A673 (cell line): Measurements from ENCODE around the gene ADTRP. TPM values are rescaled to one million over a fixed set of nuclear protein-coding genes. Genes with fewer than 3 reads are reported as not detected.
"Not testable (repeated sequence)": the region's sequence is repeated elsewhere in the genome, so short reads cannot be mapped to it uniquely, and the experiment has no call there.

Experiments
- BruUV-seq: library from RNA; stranded (reverse); fragments of 400-500 nt; replicated peaks from 2 replicates; lab custom pipeline; 2021; lab: Mats Ljungman, UMichigan
- CTCF ChIA-PET: fragments of 300-600 bp; sonication (Branson Sonifier 250); formaldehyde crosslinking; loops from one replicate; lab custom pipeline; 2022; ENCODE audit warnings: antibody characterized with exemption; lab: Charles Lee
- POLR2A ChIA-PET: fragments of 300-600 bp; sonication (Branson Sonifier 250); formaldehyde crosslinking; loops from one replicate; lab custom pipeline; 2022; ENCODE audit warnings: antibody characterized with exemption; ENCODE audit not compliant: low non-redundant PET; lab: Charles Lee
- DNase-seq: peaks from one replicate; pipeline ENCODE4 v3.0.0-alpha.2; 2015; ENCODE audit warnings: low spot score
- H3K27ac ChIP-seq: fragments of 200-600 bp; sonication (generic); 2 replicates; pipeline ENCODE4 v1.5.1; 2016; ENCODE audit warnings: mixed run types, low read depth, mild to moderate bottlenecking, mixed read lengths, antibody characterized with exemption, low read length; ENCODE audit not compliant: poor library complexity, severe bottlenecking
- H3K27me3 ChIP-seq: fragments of 200-600 bp; sonication (generic); replicated peaks from 2 replicates; pipeline ENCODE4 v1.6.1; 2017; ENCODE audit warnings: mixed run types, low read depth, mild to moderate bottlenecking, mixed read lengths, antibody characterized with exemption, low read length; ENCODE audit not compliant: insufficient read depth, poor library complexity
- H3K36me3 ChIP-seq: fragments of 200-600 bp; sonication (generic); 2 replicates; pipeline ENCODE4 v1.6.1; 2016; ENCODE audit warnings: mixed run types, mild to moderate bottlenecking, mixed read lengths, antibody characterized with exemption, low read length; ENCODE audit not compliant: insufficient read depth, poor library complexity, severe bottlenecking
- H3K4me1 ChIP-seq: fragments of 200-600 bp; sonication (generic); 2 replicates; pipeline ENCODE4 v1.6.1; 2017; ENCODE audit warnings: mixed run types, mild to moderate bottlenecking, mixed read lengths, antibody characterized with exemption, low read length; ENCODE audit not compliant: insufficient read depth, poor library complexity, severe bottlenecking
- H3K4me3 ChIP-seq: fragments of 200-600 bp; sonication (generic); 2 replicates; pipeline ENCODE4 v1.5.1; 2016; ENCODE audit warnings: low read depth, mixed run types, mild to moderate bottlenecking, mixed read lengths, low read length; ENCODE audit not compliant: poor library complexity, severe bottlenecking
- H3K9me3 ChIP-seq: fragments of 200-600 bp; sonication (generic); 2 replicates; pipeline ENCODE4 v1.6.1; 2016; ENCODE audit warnings: mixed run types, low read depth, mild to moderate bottlenecking, mixed read lengths, antibody characterized with exemption, low read length; ENCODE audit not compliant: poor library complexity, severe bottlenecking
- EZH2 ChIP-seq: fragments of 200-600 bp; sonication (generic); IDR thresholded peaks from 2 replicates; pipeline ENCODE4 v1.6.1; 2017; ENCODE audit warnings: borderline replicate concordance, low read depth, mild to moderate bottlenecking, mixed read lengths, antibody characterized with exemption, low read length; ENCODE audit not compliant: poor library complexity, severe bottlenecking
- intact Hi-C: fragments of 100-400 bp; cut with micrococcal nuclease; formaldehyde crosslinking; loops from one replicate; pipeline ENCODE4 v1.10.0; 2022; ENCODE audit not compliant: unreplicated experiment
- total RNA-seq: library from RNA; stranded (reverse); gene quantifications from 2 replicates; pipeline ENCODE4 v1.2.3, GENCODE V29; 2021
- TF ChIP-seq, protein P1 (sequence below): fragments of 300-800, 200-600 bp; sonication (generic); conservative IDR thresholded peaks from 2 replicates; pipeline ENCODE4 v1.5.1; 2017; ENCODE audit warnings: low read depth, mild to moderate bottlenecking, antibody characterized with exemption, low read length, moderate library complexity, mixed read lengths

The ADTRP gene
- total RNA-seq, 1 experiment from 2014 or later, result not detected

DNA sequence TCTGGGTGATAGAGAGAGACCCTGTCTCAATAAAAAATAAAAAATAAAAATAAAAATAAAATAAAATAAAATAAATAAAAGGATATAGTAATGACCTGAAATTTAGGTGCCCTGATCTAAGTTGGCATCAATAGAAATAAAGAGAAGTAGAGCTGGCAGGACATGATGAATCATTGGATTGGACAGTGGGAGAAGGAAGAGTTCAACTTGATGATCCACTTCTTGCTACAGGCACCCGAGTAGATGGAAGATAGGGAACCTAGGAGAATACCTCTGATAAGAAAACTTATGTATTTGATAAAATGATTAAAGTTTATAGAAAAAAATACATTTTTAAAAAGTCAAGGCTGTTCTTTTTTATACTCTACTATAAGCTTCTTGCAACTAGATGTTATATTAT is 79.0 kb downstream of the ADTRP start:
- no peak overlapping the region for H3K4me3 ChIP-seq
- TF ChIP-seq, protein P1, sequence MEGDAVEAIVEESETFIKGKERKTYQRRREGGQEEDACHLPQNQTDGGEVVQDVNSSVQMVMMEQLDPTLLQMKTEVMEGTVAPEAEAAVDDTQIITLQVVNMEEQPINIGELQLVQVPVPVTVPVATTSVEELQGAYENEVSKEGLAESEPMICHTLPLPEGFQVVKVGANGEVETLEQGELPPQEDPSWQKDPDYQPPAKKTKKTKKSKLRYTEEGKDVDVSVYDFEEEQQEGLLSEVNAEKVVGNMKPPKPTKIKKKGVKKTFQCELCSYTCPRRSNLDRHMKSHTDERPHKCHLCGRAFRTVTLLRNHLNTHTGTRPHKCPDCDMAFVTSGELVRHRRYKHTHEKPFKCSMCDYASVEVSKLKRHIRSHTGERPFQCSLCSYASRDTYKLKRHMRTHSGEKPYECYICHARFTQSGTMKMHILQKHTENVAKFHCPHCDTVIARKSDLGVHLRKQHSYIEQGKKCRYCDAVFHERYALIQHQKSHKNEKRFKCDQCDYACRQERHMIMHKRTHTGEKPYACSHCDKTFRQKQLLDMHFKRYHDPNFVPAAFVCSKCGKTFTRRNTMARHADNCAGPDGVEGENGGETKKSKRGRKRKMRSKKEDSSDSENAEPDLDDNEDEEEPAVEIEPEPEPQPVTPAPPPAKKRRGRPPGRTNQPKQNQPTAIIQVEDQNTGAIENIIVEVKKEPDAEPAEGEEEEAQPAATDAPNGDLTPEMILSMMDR, result no peak
- TF ChIP-seq EZH2, result no peak
- H3K9me3 ChIP-seq, result no peaks in the 10 kb centered on the region
- H3K27ac ChIP-seq, result no peak overlapping the region
- intact Hi-C loops, result no loop called here
- BruUV-seq, result no TSS peak
- no peaks in the 10 kb centered on the region for H3K4me1 ChIP-seq
- no peaks in the 10 kb centered on the region for H3K36me3 ChIP-seq
- ChIA-PET CTCF (no interaction called here), POLR2A (no interaction called here)
- H3K27me3 ChIP-seq, result peaks cover 3% of the 10 kb centered on the region
- DNase-seq, result no peak

DNA sequence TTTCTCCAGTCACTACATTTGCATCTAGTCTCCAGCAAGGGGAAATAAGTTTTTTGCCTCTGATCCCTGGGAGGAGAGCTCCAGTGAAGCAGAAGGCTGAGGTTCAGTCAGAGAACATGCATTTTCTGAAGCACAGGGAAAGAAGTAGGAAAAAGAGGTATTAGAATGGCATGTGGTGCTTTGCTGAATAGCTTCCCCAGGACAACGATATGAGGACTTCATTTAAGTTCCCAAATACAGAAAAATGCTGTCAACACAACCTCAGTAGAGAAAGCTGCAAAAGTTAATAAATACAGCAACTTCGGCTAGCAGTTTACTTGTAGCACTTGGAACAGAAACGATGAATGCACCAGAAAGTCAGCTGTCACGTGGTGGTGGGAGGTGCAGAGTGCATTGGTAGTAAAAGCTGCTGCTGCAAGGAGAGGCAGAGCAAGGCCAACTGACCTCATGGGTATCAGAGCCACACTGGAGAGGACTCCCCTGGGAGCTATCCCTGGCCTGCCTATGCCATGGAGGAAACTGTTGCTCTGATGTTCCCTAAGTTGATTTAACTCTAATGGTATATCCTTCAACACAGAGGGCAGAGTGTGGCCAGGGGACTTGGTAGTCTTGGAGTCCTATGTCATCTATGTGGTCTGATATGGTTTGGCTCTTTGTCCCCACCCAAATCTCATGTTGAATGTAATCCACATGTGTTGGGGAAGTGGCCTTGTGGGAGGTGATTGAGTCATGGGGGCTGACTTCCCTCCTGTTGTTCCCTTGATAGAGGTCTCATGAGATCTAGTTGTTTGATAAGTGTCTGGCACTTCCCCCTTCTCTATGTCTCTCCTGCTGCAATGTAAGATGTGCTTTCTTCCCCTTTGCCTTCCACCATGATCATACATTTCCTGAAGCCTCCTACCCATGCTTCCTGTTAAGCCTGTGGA is 85.9 kb downstream of the ADTRP start:
- no peak for TF ChIP-seq EZH2
- TF ChIP-seq, protein P1, result no peak
- POLR2A ChIA-PET, result no interaction called here
- no peak overlapping the region for H3K4me3 ChIP-seq
- H3K27me3 ChIP-seq, result no peaks in the 10 kb centered on the region
- DNase-seq, result no peak
- H3K27ac ChIP-seq, result no peak overlapping the region
- CTCF ChIA-PET, result no interaction called here
- intact Hi-C loops, result no loop called here
- H3K36me3 ChIP-seq, result no peaks in the 10 kb centered on the region
- BruUV-seq, result no TSS peak
- H3K4me1 ChIP-seq, result no peaks in the 10 kb centered on the region
- no peaks in the 10 kb centered on the region for H3K9me3 ChIP-seq

DNA sequence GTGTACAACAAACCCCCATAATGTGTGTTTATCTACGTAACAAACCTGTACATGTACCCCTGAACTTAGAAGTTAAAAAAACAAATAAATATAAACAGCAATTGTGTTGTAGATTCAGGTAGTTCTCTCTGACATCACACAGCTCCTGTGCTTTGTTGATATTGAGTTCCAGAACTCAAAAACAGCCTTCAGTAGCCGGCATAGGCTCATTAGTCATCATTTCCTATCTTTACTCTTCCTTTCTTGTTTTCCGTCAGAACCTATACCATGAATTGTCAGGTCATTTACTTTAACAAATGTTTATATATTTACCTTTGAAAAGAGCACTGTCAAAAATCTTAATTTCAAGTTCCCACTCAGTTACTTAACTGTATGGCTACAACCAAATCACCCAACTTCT is 88.8 kb downstream of the ADTRP start:
- H3K36me3 ChIP-seq, result no peaks in the 10 kb centered on the region
- TF ChIP-seq, protein P1, result no peak
- TF ChIP-seq EZH2, result no peak
- no peaks in the 10 kb centered on the region for H3K4me1 ChIP-seq
- no peak overlapping the region for H3K27ac ChIP-seq
- POLR2A ChIA-PET, result no interaction called here
- H3K27me3 ChIP-seq, result no peaks in the 10 kb centered on the region
- no TSS peak for BruUV-seq
- intact Hi-C loops, result no loop called here
- CTCF ChIA-PET, result no interaction called here
- no peaks in the 10 kb centered on the region for H3K9me3 ChIP-seq
- no peak overlapping the region for H3K4me3 ChIP-seq
- no peak for DNase-seq

DNA sequence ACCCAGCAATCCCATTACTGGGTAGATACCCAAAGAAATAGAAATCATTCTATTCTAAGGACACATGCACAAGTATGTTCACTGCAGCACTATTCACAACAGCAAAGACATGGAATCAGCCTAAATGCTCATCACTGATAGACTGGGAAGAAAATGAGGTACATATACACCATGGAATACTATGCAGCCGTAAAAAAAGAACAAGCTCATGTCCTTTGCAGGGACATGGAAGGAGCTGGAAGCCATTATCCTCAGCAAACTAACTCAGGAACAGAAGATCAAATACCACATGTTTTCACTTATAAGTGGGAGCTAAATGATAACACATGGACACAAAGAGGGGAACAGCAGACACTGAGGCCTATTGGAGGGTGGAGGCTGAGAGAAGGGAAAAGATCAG is 89.2 kb downstream of the ADTRP start:
- H3K27me3 ChIP-seq, H3K4me3 ChIP-seq, intact Hi-C loops, CTCF ChIA-PET, POLR2A ChIA-PET, H3K36me3 ChIP-seq, BruUV-seq, H3K4me1 ChIP-seq, H3K27ac ChIP-seq, H3K9me3 ChIP-seq, DNase-seq: not testable (repeated sequence)
